Limb (tissue), 2 donors: ENCODE results near the gene TBC1D24.
"Not testable (repeated sequence)": the region's sequence is repeated elsewhere in the genome, so short reads cannot be mapped to it uniquely, and the experiment has no call there.

Experiments used
- DNase-seq, 2 donors: peaks; one replicate each; pipeline ENCODE4 v3.0.0-alpha.2; 2016; ENCODE audit errors: extremely low spot score in 2 of 2

Gene TBC1D24

DNA sequence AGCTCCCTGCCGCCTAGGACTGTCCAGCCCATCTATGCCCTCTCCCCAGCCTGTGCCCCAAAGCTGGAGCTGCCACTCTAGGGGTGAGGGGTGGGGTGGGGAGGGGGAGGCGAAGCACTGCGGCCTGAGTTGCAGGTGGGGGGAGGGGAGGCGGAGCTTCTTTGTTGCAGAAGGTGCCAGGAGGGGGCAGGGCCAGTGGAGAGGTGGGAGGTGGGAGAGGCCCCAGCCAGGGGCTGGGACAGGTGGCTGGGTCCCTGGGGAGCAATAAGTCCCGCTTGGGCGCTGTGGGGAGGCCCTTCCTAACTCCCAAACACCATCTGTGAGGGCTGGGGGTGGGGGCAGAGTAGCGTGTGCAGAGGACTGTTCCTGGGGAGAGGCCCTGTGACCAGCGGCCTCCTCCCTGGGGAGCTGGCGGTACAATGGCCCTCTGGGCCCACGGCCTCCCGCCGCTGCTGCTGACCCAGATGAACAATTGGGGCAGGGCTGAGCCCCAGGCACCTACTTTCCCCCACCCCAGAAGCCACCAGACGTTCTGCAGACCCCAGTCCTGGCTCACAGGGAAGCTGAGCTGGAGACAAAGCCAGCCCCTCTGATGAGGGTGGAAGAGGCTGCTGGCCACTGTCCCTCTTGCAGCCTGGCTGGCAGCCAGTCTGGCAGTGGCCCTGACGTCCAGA, 6.1 kb upstream of the TBC1D24 start:
- DNase-seq: peak in 1 of 2 donors; percentile 67

- no peak for DNase-seq
These were observed 5.3 kb upstream of the TBC1D24 start for GRCh38 chr16:2469399-2470233.

DNA sequence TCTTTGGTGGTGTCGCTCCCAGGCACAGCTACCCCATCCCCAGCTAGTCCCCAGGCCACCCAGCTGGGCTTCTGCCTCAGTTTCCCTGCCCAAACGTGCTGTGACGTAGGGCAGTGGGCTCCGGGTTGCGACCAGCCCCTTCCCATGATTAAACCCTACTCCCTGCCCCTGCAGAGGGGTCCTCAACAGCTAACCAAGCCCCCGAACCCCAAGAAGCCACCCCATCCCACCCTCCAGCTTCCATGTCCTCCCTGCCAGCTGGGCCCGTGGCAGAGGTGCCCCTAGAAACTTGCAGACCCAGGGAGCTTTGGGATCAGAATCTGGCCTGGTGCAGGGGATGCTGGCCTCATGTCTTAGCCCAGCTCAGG, 4.7 kb upstream of the TBC1D24 start:
- no peak for DNase-seq

GRCh38 chr16:2470603-2471015, 4.3 kb upstream of the TBC1D24 start:
- DNase-seq: no peak

DNA sequence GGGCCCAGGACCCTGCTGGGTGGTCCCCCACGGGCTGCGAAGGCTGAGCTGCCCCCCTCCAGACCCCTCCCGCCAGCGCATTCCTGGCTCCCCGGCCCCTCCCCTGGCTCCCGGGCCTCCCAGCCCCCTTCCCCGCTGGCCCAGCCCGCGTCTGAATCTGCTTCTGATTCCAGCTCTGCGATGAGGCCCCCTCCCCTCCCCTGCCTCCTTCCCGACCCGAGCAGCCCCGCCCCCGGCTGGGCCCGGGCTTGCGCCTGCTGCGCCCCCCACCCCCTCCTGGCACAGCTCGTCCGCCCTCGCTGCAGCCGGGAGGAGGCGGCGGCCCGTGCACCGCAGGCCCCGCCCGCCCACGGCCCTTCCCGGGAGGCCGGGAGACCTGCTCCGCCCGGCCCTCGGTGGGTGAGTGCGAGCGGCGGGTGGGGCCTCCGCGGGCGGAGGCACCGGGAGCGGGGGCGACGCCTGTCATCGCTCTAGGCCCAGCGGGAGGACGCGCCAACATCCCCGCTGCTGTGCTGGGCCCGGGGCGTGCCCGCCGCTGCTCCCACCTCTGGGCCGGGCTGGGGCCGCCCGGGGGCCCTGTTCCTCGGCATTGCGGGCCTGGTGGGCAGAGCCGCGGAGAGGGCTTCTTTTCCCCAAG, 3.8 kb upstream of the TBC1D24 start, which contains the start of gene NTN3:
TSS of gene NTN3 (plus strand) at position 282 of the 637 bp plus-strand sequence. CDS start 405 bp downstream, outside the sequence.
- DNase-seq: peak; percentile 86 to 89

GRCh38 chr16:2471653-2472487, 3.1 kb upstream of the TBC1D24 start:
- no peak for DNase-seq

DNA sequence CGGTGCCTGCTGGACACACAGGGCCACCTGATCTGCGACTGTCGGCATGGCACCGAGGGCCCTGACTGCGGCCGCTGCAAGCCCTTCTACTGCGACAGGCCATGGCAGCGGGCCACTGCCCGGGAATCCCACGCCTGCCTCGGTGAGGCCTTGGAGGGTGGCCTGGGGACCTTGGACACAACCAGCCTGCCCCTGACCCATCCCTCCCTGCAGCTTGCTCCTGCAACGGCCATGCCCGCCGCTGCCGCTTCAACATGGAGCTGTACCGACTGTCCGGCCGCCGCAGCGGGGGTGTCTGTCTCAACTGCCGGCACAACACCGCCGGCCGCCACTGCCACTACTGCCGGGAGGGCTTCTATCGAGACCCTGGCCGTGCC, 2.5 kb upstream of the TBC1D24 start:
- no peak for DNase-seq

GRCh38 chr16:2472885-2473445, 2.0 kb upstream of the TBC1D24 start:
- no peak for DNase-seq

DNA sequence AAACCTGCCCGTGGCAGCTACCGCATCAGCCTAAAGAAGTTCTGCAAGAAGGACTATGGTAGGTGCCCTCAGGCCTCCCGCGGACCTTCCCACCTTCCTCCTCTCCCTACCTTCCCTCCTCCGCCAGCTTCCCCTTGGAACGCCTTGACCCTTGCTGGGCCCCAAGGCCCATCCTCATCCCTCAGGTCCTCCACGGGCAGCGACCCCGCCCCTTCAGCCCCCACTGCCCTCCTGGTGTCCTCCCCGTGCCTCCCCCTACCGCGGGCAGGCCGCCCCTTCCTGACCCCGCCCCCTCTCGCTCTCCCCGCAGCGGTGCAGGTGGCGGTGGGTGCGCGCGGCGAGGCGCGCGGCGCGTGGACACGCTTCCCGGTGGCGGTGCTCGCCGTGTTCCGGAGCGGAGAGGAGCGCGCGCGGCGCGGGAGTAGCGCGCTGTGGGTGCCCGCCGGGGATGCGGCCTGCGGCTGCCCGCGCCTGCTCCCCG, 1.4 kb upstream of the TBC1D24 start:
- DNase-seq: peak in 1 of 2 donors; percentile 61

GRCh38 chr16:2473999-2474876, 689 bp upstream of the TBC1D24 start:
- DNase-seq: peak in 1 of 2 donors; percentile 67

GRCh38 chr16:2475413-2476344, 752 bp downstream of the TBC1D24 start:
- DNase-seq: peak in 1 of 2 donors; percentile 65

DNA sequence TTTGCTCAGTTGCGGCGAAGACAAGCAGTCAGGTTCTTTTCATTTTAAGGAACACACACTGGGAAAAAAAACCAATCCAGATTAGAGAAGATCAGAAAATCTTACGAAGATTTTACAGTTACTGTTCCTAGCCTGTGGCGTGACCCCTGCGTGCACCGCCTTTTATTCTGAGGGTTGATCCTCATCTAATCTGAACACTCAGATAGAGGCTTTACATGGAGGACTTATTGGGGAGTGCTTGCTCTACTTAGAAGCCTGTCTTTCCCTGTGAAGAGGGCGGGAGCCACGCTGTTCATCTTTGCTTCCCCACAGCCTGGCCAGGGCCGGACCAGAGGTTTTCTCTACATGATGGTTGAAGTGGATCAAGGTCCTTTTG, 1.4 kb downstream of the TBC1D24 start:
- no peak for DNase-seq

GRCh38 chr16:2476741-2477140, 1.8 kb downstream of the TBC1D24 start:
- no peak for DNase-seq

- no peak for DNase-seq
These were observed 2.4 kb downstream of the TBC1D24 start for GRCh38 chr16:2477327-2477726.

DNA sequence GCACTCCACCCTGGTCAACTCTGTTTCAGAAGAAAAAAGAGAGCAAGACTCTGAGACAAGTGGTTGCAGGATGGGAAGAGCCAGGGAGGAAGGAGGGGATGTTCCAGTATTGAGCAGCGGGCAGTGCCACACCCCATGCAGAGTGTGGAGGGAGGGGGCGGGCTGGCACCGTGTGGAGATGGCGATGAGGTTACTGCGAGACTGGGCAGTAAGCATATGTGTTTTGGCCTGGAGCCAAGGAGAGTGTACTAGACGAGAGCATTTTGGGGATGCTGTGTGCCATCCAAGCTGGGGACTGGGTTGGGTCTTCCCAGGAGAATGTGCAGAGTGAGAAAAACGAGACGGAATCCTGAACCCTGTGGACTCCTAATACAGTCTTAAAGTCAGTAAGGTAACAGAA, 3.4 kb downstream of the TBC1D24 start:
- no peak for DNase-seq

DNA sequence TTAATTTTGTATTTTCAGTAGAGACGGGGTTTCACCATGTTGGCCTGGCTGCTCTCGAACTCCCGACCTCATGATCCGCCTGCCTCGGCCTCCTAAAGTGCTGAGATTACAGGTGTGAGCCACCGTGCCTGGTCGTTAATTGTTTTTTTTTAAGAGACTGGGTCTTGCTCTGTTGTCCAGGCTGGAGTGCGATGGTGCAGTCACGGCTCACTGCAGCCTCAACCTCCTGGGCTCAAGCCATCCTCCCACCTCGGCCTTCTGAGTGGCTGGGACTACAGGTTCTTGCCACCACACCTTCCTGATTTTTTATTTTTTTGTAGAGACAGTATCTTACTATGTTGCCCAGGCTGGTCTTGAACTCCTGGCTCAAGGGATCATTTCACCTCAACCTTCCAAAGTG, 5.1 kb downstream of the TBC1D24 start:
- DNase-seq: not testable (repeated sequence)

DNA sequence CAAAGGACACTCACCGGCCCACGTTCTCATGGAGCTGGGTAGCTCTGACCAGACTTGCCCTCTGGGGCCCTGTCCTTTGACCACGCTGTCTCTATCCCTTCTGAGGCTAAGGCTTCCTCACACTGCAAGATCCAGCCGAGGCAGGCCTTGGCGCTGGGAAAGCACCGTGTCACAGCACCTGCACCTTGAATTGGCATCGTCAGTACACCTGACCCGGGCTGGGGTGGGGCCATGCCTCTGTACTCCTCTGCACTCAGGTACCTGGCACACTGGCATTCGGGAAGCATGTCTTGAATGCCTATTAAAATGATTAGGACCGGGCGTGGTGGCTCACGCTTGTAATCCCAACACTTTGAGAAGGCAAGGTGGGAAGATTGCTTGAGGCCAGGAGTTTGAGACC, 6.0 kb downstream of the TBC1D24 start:
- DNase-seq: no peak

DNA sequence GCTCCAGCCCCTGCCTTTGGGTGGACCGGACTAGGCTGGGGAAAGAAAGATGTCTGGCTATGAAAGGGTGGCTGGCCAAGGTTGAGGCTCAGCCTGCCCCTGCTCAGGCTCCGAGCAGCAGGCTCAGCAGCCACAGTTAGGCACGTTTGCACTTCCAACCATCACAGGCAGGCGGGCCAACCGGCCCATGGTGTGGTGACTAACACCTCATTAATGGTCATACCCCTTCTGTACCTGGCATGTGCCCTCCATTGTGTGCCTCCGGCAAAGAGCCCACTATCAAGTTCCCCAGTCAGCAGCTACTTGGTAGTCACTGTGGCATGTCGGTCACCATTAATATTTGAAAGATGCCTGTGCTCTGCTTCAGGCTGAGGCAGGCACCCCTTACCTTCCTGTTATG, 6.7 kb downstream of the TBC1D24 start:
- DNase-seq: no peak

DNA sequence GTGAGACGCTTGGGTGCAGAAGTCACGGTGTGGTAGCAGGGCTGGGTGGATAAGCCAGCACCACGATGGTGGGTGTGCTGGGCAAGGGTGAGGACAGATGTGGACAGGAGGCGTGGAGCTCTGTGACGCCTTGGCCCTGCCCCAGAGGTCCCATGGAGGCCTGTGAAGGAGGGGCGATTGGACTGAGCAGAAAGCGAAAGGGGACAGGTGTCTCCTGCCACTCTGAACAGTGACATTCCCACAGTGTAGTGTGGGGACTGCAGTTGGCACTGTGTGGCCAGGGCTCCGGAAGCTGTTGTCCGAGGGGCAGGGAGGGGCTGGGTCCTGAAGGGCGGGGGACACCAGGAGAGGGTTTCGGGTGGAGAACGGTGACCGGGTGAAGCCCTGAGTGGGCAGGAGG, 7.3 kb downstream of the TBC1D24 start:
- DNase-seq: no peak
